Naive B cell (primary cell): ENCODE measurements around the gene SPATA24. TPM values are rescaled to one million over a fixed set of nuclear protein-coding genes. Genes with fewer than 3 reads are reported as not detected.

Source experiments
- ATAC-seq, 2 donors: fragments of 150-1000 bp; cut with Tn5 transposase; 2 replicates each; pipeline ENCODE4 v1.10.0; 2021; ENCODE audit warnings: low read depth in 2 of 2, mild to moderate bottlenecking in 2 of 2, moderate library complexity in 2 of 2
- DNase-seq: peaks from one replicate; pipeline ENCODE4 v3.0.0; 2022
- H3K27ac Mint-ChIP-seq, 6 donors: one replicate each; pipeline ENCODE4 v1.8.0; 2020 to 2022; ENCODE audit warnings: mild to moderate bottlenecking in 6 of 6, mixed read lengths in 6 of 6, moderate library complexity in 5 of 6, inconsistent platforms in 2 of 6
- H3K27me3 Mint-ChIP-seq, 3 donors: one replicate each; pipeline ENCODE4 v1.8.0; 2021 to 2022; ENCODE audit warnings: mixed read lengths in 3 of 3, mild to moderate bottlenecking in 1 of 3
- H3K36me3 Mint-ChIP-seq, 2 donors: one replicate each; pipeline ENCODE4 v1.8.0; 2020 to 2022; ENCODE audit warnings: mixed read lengths in 2 of 2, inconsistent platforms in 1 of 2, mild to moderate bottlenecking in 1 of 2
- H3K4me1 Mint-ChIP-seq, 3 donors: one replicate each; pipeline ENCODE4 v1.8.0; 2020 to 2022; ENCODE audit warnings: mixed read lengths in 3 of 3, inconsistent platforms in 1 of 3, mild to moderate bottlenecking in 1 of 3, moderate library complexity in 1 of 3
- H3K4me3 Mint-ChIP-seq, 8 donors: one replicate each; pipeline ENCODE4 v1.8.0; 2020 to 2022; ENCODE audit warnings: mild to moderate bottlenecking in 8 of 8, mixed read lengths in 8 of 8, moderate library complexity in 8 of 8, inconsistent platforms in 2 of 8
- H3K9me3 Mint-ChIP-seq, 7 donors: one replicate each; pipeline ENCODE4 v1.8.0; 2020 to 2022; ENCODE audit warnings: mixed read lengths in 7 of 7, mild to moderate bottlenecking in 5 of 7, inconsistent platforms in 2 of 7, moderate library complexity in 1 of 7
- polyA plus RNA-seq, 6 donors: library from polyadenylated mRNA; unstranded; fragments of 300-500 nt; fragmentation: Illumina TruSeq; gene quantifications; one replicate each; pipeline ENCODE4 v1.2.3, GENCODE V29; 2021; ENCODE audit warnings: low read depth in 6 of 6

Gene SPATA24
- polyA plus RNA-seq, 6 donors from 2014 or later, result 3.3 to 10.5 (median 5.5) TPM

- DNase-seq, result no peak
- ATAC-seq, result no peak
- Mint-ChIP-seq H3K27me3 (no peaks in the 10 kb centered on the region), H3K4me1 (no peaks in the 10 kb centered on the region), H3K36me3 (peaks cover 7 to 14% of the 10 kb centered on the region in 2 donors), H3K27ac (no peak overlapping the region), H3K4me3 (no peak overlapping the region), H3K9me3 (no peaks in the 10 kb centered on the region)
Observed at GRCh38 chr5:139430015-139430414, 26.1 kb upstream of the SPATA24 start.

GRCh38 chr5:139426203-139426885 lies 22.5 kb upstream of the SPATA24 start:
- H3K36me3 Mint-ChIP-seq, result peaks cover 7 to 14% of the 10 kb centered on the region in 2 donors

GRCh38 chr5:139425497-139425896 lies 21.6 kb upstream of the SPATA24 start:
- Mint-ChIP-seq H3K36me3 (peaks cover 7 to 14% of the 10 kb centered on the region in 2 donors), H3K9me3 (no peaks in the 10 kb centered on the region)

More at GRCh38 chr5:139426203-139426885, 22.5 kb upstream of the SPATA24 start:
- Mint-ChIP-seq H3K27ac (peak overlapping the region in 1 of 6 donors; percentile 26), H3K4me1 (peaks cover 3 to 5% (median 5%) of the 10 kb centered on the region in 3 donors), H3K4me3 (no peak overlapping the region), H3K27me3 (no peaks in the 10 kb centered on the region), H3K9me3 (no peaks in the 10 kb centered on the region)
- ATAC-seq (no peak), DNase-seq (no peak)

GRCh38 chr5:139422307-139422893 lies 18.5 kb upstream of the SPATA24 start:
- peaks cover 5 to 23% of the 10 kb centered on the region in 2 donors for H3K36me3 Mint-ChIP-seq
- H3K27ac Mint-ChIP-seq, result peak overlapping the region in 3 of 6 donors; percentile 26 to 54 (median 31)
- no peaks in the 10 kb centered on the region for H3K27me3 Mint-ChIP-seq
- peak; percentile 86 to 97 for ATAC-seq
- no peak overlapping the region for H3K4me3 Mint-ChIP-seq
- peak; percentile 61 for DNase-seq
- no peaks in the 10 kb centered on the region for H3K9me3 Mint-ChIP-seq
- peaks cover 3 to 5% (median 5%) of the 10 kb centered on the region in 3 donors for H3K4me1 Mint-ChIP-seq

More at GRCh38 chr5:139425497-139425896, 21.6 kb upstream of the SPATA24 start:
- Mint-ChIP-seq H3K27ac (no peak overlapping the region), H3K4me1 (peaks cover 3 to 5% (median 5%) of the 10 kb centered on the region in 3 donors), H3K4me3 (no peak overlapping the region), H3K27me3 (no peaks in the 10 kb centered on the region)
- DNase-seq, result no peak
- ATAC-seq, result no peak

- Mint-ChIP-seq H3K9me3 (no peaks in the 10 kb centered on the region), H3K27ac (peak overlapping the region in 1 of 6 donors; percentile 38), H3K4me3 (peak overlapping the region in 1 of 8 donors; percentile 23), H3K27me3 (no peaks in the 10 kb centered on the region), H3K36me3 (peaks cover 5 to 17% of the 10 kb centered on the region in 2 donors), H3K4me1 (peaks cover 3 to 5% (median 5%) of the 10 kb centered on the region in 3 donors)
- ATAC-seq, result no peak
- DNase-seq, result no peak
Observed at GRCh38 chr5:139419226-139420192, 15.6 kb upstream of the SPATA24 start.

GRCh38 chr5:139418793-139419192 lies 14.9 kb upstream of the SPATA24 start:
- Mint-ChIP-seq H3K4me1 (peaks cover 3 to 5% (median 5%) of the 10 kb centered on the region in 3 donors), H3K36me3 (peaks cover 5 to 17% of the 10 kb centered on the region in 2 donors)
- DNase-seq, result no peak

GRCh38 chr5:139417214-139417613 lies 13.3 kb upstream of the SPATA24 start:
- Mint-ChIP-seq H3K4me1 (peaks cover 0 to 2% (median under 1%) of the 10 kb centered on the region in 3 donors), H3K9me3 (no peaks in the 10 kb centered on the region), H3K36me3 (peaks cover 5 to 29% of the 10 kb centered on the region in 2 donors), H3K27ac (no peak overlapping the region), H3K27me3 (no peaks in the 10 kb centered on the region), H3K4me3 (no peak overlapping the region)
- no peak for ATAC-seq
- no peak for DNase-seq

More at GRCh38 chr5:139418793-139419192, 14.9 kb upstream of the SPATA24 start:
- Mint-ChIP-seq H3K4me3 (no peak overlapping the region), H3K9me3 (no peaks in the 10 kb centered on the region), H3K27me3 (no peaks in the 10 kb centered on the region), H3K27ac (peak overlapping the region in 1 of 6 donors; percentile 38)
- no peak for ATAC-seq

- no peaks in the 10 kb centered on the region for H3K27me3 Mint-ChIP-seq
- no peak for DNase-seq
- peaks cover 5 to 29% of the 10 kb centered on the region in 2 donors for H3K36me3 Mint-ChIP-seq
- peak overlapping the region in 1 of 6 donors; percentile 7 for H3K27ac Mint-ChIP-seq
- no peaks in the 10 kb centered on the region for H3K9me3 Mint-ChIP-seq
- no peaks in the 10 kb centered on the region for H3K4me1 Mint-ChIP-seq
- ATAC-seq, result no peak
- no peak overlapping the region for H3K4me3 Mint-ChIP-seq
Observed at GRCh38 chr5:139416651-139417050, 12.8 kb upstream of the SPATA24 start.

GRCh38 chr5:139415869-139416268 lies 12.0 kb upstream of the SPATA24 start:
- DNase-seq (no peak), ATAC-seq (no peak)
- Mint-ChIP-seq H3K36me3 (peaks cover 5 to 29% of the 10 kb centered on the region in 2 donors), H3K27ac (no peak overlapping the region), H3K4me3 (no peak overlapping the region), H3K9me3 (no peaks in the 10 kb centered on the region), H3K4me1 (no peaks in the 10 kb centered on the region), H3K27me3 (no peaks in the 10 kb centered on the region)

- no peaks in the 10 kb centered on the region for H3K9me3 Mint-ChIP-seq
- H3K4me3 Mint-ChIP-seq, result no peak overlapping the region
- ATAC-seq (no peak), DNase-seq (no peak)
- H3K4me1 Mint-ChIP-seq, result no peaks in the 10 kb centered on the region
- no peaks in the 10 kb centered on the region for H3K27me3 Mint-ChIP-seq
- no peak overlapping the region for H3K27ac Mint-ChIP-seq
- peaks cover 5 to 29% of the 10 kb centered on the region in 2 donors for H3K36me3 Mint-ChIP-seq
Observed at GRCh38 chr5:139415221-139415861, 11.5 kb upstream of the SPATA24 start.

- H3K36me3 Mint-ChIP-seq, result peaks cover 5 to 24% of the 10 kb centered on the region in 2 donors
- H3K4me3 Mint-ChIP-seq, result no peak overlapping the region
- no peak for DNase-seq
- no peaks in the 10 kb centered on the region for H3K27me3 Mint-ChIP-seq
- no peak for ATAC-seq
- no peak overlapping the region for H3K27ac Mint-ChIP-seq
- no peaks in the 10 kb centered on the region for H3K9me3 Mint-ChIP-seq
- H3K4me1 Mint-ChIP-seq, result no peaks in the 10 kb centered on the region
Observed at GRCh38 chr5:139414581-139415130, 10.8 kb upstream of the SPATA24 start.

GRCh38 chr5:139413963-139414362 lies 10.1 kb upstream of the SPATA24 start:
- Mint-ChIP-seq H3K4me1 (no peaks in the 10 kb centered on the region), H3K9me3 (no peaks in the 10 kb centered on the region), H3K4me3 (no peak overlapping the region), H3K36me3 (peaks cover 5 to 20% of the 10 kb centered on the region in 2 donors), H3K27me3 (no peaks in the 10 kb centered on the region), H3K27ac (no peak overlapping the region)
- DNase-seq (no peak), ATAC-seq (no peak)
